ENCODE results near the gene LIPC.

The LIPC gene

GRCh38 chr15:58551084-58551763 is 119.4 kb downstream of the LIPC start:
- no peak overlapping the region for H3K27ac ChIP-seq (ENCODE audit: low read depth, low read length)
- H3K9ac ChIP-seq (ENCODE audit: low read length): no peak overlapping the region
- no peak overlapping the region for H3K4me3 ChIP-seq (ENCODE audit: low read length)
- H3K27me3 ChIP-seq (ENCODE audit: control insufficient read depth, insufficient read depth, low read length): no peaks in the 10 kb centered on the region
- H3K36me3 ChIP-seq (ENCODE audit: control insufficient read depth, insufficient read depth, low read length): no peaks in the 10 kb centered on the region
- H3K4me1 ChIP-seq (ENCODE audit: control insufficient read depth, insufficient read depth, low read length): peaks cover 12% of the 10 kb centered on the region

- Histone ChIP-seq H3K27me3 (ENCODE audit: control insufficient read depth, insufficient read depth, low read length) (no peaks in the 10 kb centered on the region), H3K4me1 (ENCODE audit: control insufficient read depth, insufficient read depth, low read length) (peaks cover 11% of the 10 kb centered on the region), H3K4me3 (ENCODE audit: low read length) (peak overlapping the region; percentile 33), H3K27ac (ENCODE audit: low read depth, low read length) (no peak overlapping the region), H3K9ac (ENCODE audit: low read length) (no peak overlapping the region), H3K36me3 (ENCODE audit: control insufficient read depth, insufficient read depth, low read length) (no peaks in the 10 kb centered on the region)
These were observed 120.1 kb downstream of the LIPC start for GRCh38 chr15:58551764-58552504.

GRCh38 chr15:58552505-58553364 is 120.9 kb downstream of the LIPC start:
- no peaks in the 10 kb centered on the region for H3K27me3 ChIP-seq (ENCODE audit: control insufficient read depth, insufficient read depth, low read length)
- H3K27ac ChIP-seq (ENCODE audit: low read depth, low read length): no peak overlapping the region
- H3K4me3 ChIP-seq (ENCODE audit: low read length): peak overlapping the region; percentile 33
- no peak overlapping the region for H3K9ac ChIP-seq (ENCODE audit: low read length)
- no peaks in the 10 kb centered on the region for H3K36me3 ChIP-seq (ENCODE audit: control insufficient read depth, insufficient read depth, low read length)
- peaks cover 7% of the 10 kb centered on the region for H3K4me1 ChIP-seq (ENCODE audit: control insufficient read depth, insufficient read depth, low read length)

GRCh38 chr15:58553365-58553918 is 121.7 kb downstream of the LIPC start:
- H3K4me1 ChIP-seq (ENCODE audit: control insufficient read depth, insufficient read depth, low read length): peaks cover 7% of the 10 kb centered on the region
- no peaks in the 10 kb centered on the region for H3K27me3 ChIP-seq (ENCODE audit: control insufficient read depth, insufficient read depth, low read length)
- H3K4me3 ChIP-seq (ENCODE audit: low read length): no peak overlapping the region
- H3K27ac ChIP-seq (ENCODE audit: low read depth, low read length): no peak overlapping the region
- no peaks in the 10 kb centered on the region for H3K36me3 ChIP-seq (ENCODE audit: control insufficient read depth, insufficient read depth, low read length)
- no peak overlapping the region for H3K9ac ChIP-seq (ENCODE audit: low read length)

DNA sequence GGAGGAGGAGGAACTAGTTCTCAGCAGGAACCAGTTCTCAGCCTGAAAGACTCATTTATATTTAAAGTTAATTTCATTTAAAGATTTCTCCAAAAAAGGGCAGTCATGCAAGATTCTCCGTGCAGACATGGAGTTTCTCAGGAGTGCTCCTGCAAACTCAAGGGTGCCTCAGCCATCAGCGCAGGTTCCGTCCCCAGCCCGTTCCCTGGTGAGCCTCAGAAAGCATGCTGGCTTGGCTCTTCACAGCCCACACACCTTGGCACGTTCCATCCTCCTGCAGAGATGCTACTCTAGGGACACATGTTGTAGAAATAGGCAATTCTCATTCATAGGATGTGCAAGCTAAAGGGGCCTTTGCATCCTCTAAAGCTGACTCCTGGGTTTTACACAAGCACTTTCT is 123.0 kb downstream of the LIPC start:
- Histone ChIP-seq H3K4me1 (ENCODE audit: control insufficient read depth, insufficient read depth, low read length) (peaks cover 4% of the 10 kb centered on the region), H3K36me3 (ENCODE audit: control insufficient read depth, insufficient read depth, low read length) (no peaks in the 10 kb centered on the region), H3K9ac (ENCODE audit: low read length) (no peak overlapping the region), H3K4me3 (ENCODE audit: low read length) (no peak overlapping the region), H3K27me3 (ENCODE audit: control insufficient read depth, insufficient read depth, low read length) (no peaks in the 10 kb centered on the region), H3K27ac (ENCODE audit: low read depth, low read length) (no peak overlapping the region)

DNA sequence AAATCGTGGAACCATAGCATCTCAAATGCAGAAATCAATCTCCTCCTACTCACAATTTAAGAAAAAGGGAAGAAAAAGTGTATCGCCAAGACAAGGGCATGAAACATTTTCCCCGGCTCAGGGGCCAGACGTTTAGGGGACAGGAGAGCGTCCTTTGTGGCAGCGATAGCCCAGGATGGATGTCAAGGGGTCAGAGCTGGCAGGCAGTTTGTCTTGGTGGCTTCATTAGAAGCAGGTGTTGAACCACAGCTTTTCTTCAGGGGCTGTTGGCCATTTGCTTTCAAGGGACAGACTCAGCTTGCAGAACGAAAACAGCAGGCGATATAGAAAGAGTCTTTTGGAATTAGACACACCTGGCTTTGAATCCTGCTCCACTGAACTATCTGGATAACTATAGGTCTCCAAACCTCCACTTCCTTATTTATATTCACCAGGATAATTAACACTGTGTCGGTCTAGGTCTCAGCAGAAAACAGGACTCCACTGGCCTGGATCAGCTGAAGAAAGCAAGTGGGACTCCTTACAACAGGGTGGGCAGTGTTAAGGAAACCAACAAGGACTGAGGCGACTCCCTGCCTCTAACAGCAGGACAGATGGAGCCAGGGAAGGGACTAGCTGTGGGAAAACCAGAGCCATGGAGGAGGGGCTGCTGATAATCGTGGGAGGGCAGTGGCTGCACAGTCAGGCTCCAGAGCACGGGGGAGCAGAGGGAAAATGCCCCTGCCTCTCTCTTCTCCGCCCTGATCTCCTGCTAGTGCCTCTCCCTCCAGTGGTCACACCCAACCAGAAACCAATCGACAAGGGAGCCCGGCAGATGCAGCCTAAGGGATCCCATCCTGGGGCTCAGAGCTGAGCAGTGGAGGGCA is 123.6 kb downstream of the LIPC start:
- Histone ChIP-seq H3K36me3 (ENCODE audit: control insufficient read depth, insufficient read depth, low read length) (no peaks in the 10 kb centered on the region), H3K27me3 (ENCODE audit: control insufficient read depth, insufficient read depth, low read length) (no peaks in the 10 kb centered on the region), H3K27ac (ENCODE audit: low read depth, low read length) (no peak overlapping the region), H3K9ac (ENCODE audit: low read length) (no peak overlapping the region), H3K4me1 (ENCODE audit: control insufficient read depth, insufficient read depth, low read length) (peaks cover 2% of the 10 kb centered on the region), H3K4me3 (ENCODE audit: low read length) (no peak overlapping the region)

- H3K36me3 ChIP-seq (ENCODE audit: control insufficient read depth, insufficient read depth, low read length): no peaks in the 10 kb centered on the region
- H3K9ac ChIP-seq (ENCODE audit: low read length): no peak overlapping the region
- no peak overlapping the region for H3K27ac ChIP-seq (ENCODE audit: low read depth, low read length)
- peaks cover 2% of the 10 kb centered on the region for H3K4me1 ChIP-seq (ENCODE audit: control insufficient read depth, insufficient read depth, low read length)
- H3K27me3 ChIP-seq (ENCODE audit: control insufficient read depth, insufficient read depth, low read length): no peaks in the 10 kb centered on the region
- no peak overlapping the region for H3K4me3 ChIP-seq (ENCODE audit: low read length)
These were observed 124.2 kb downstream of the LIPC start for GRCh38 chr15:58556028-58556361.

GRCh38 chr15:58556541-58556940 is 124.8 kb downstream of the LIPC start:
- Histone ChIP-seq H3K36me3 (ENCODE audit: control insufficient read depth, insufficient read depth, low read length) (no peaks in the 10 kb centered on the region), H3K9ac (ENCODE audit: low read length) (no peak overlapping the region), H3K4me3 (ENCODE audit: low read length) (no peak overlapping the region), H3K4me1 (ENCODE audit: control insufficient read depth, insufficient read depth, low read length) (peaks cover 2% of the 10 kb centered on the region), H3K27me3 (ENCODE audit: control insufficient read depth, insufficient read depth, low read length) (no peaks in the 10 kb centered on the region), H3K27ac (ENCODE audit: low read depth, low read length) (no peak overlapping the region)

- Histone ChIP-seq H3K4me1 (ENCODE audit: control insufficient read depth, insufficient read depth, low read length) (no peaks in the 10 kb centered on the region), H3K27ac (ENCODE audit: low read depth, low read length) (no peak overlapping the region), H3K4me3 (ENCODE audit: low read length) (no peak overlapping the region), H3K27me3 (ENCODE audit: control insufficient read depth, insufficient read depth, low read length) (no peaks in the 10 kb centered on the region), H3K36me3 (ENCODE audit: control insufficient read depth, insufficient read depth, low read length) (no peaks in the 10 kb centered on the region), H3K9ac (ENCODE audit: low read length) (no peak overlapping the region)
These were observed 127.0 kb downstream of the LIPC start for GRCh38 chr15:58558777-58559176.

DNA sequence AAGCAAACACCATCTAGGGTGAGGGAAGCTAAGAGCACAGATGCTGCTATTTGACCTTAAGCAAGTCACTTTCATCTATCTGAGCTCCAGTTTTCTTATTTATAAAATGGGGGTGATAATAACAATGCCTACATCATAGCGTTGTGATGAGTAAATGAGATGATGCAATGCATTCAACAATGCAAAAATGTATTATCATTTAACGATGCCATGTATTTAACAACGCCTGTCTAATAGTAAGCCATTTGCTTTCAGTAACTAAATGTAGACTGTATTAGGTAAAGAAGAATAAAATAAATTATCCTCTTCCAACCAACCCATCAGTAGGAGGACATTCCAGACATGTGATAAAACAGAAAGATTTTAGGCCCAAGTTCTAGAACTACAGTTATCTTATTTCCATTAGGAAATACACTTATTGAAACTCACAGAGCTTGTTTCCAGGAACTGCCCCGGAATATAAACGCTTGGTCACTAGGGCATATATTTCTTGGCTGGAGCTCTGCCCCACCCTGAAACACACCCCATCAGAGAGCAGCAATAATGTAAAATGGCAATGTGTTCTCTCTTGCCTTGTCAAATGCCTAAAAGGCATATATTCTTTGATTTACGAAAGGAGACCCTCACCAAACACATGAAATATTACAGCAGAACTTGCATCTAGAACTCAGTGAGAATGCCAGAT is 128.3 kb downstream of the LIPC start:
- Histone ChIP-seq H3K9ac (ENCODE audit: low read length) (no peak overlapping the region), H3K4me3 (ENCODE audit: low read length) (no peak overlapping the region), H3K36me3 (ENCODE audit: control insufficient read depth, insufficient read depth, low read length) (no peaks in the 10 kb centered on the region), H3K27ac (ENCODE audit: low read depth, low read length) (no peak overlapping the region), H3K27me3 (ENCODE audit: control insufficient read depth, insufficient read depth, low read length) (no peaks in the 10 kb centered on the region), H3K4me1 (ENCODE audit: control insufficient read depth, insufficient read depth, low read length) (no peaks in the 10 kb centered on the region)

DNA sequence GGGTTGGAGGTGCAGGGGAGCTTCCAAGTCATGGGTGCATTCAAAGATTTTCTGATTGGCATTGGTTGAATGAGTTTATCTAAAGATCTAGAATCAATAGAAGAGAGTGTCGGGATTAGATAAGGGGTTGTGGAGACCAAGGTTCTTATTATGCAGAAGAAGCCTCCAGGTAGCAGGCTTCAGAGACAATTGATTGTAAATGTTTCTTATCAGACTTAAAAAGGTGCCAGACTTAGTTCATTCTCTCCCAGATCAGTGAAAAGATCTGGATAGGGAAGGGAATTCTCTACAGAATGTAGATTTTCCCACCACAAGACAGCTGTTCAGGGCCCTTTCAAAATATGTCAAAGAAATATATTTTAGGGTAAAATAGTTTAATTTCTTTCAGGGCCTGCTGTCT is 129.5 kb downstream of the LIPC start:
- no peak overlapping the region for H3K4me3 ChIP-seq (ENCODE audit: low read length)
- H3K27ac ChIP-seq (ENCODE audit: low read depth, low read length): no peak overlapping the region
- no peak overlapping the region for H3K9ac ChIP-seq (ENCODE audit: low read length)
- H3K4me1 ChIP-seq (ENCODE audit: control insufficient read depth, insufficient read depth, low read length): no peaks in the 10 kb centered on the region
- no peaks in the 10 kb centered on the region for H3K27me3 ChIP-seq (ENCODE audit: control insufficient read depth, insufficient read depth, low read length)
- no peaks in the 10 kb centered on the region for H3K36me3 ChIP-seq (ENCODE audit: control insufficient read depth, insufficient read depth, low read length)
